H1 (cell line): Measurements from ENCODE around the gene LSM3.

Source experiments
- E2F6 ChIP-seq: IDR thresholded peaks from 2 replicates; pipeline ENCODE4 v1.6.1; 2012; ENCODE audit warnings: inconsistent platforms
- EGR1 ChIP-seq: IDR thresholded peaks from 2 replicates; pipeline ENCODE4 v1.6.1; 2011; ENCODE audit warnings: low read depth, low read length, borderline replicate concordance
- EP300 ChIP-seq, 2 experiments: IDR thresholded peaks; 1 replicate in 1 of 2; 2 replicates in 1 of 2; pipeline ENCODE4 v1.6.1; 2011 to 2012; ENCODE audit warnings: low read depth in 2 of 2, low read length in 2 of 2, mild to moderate bottlenecking in 2 of 2, borderline replicate concordance in 1 of 2, inconsistent platforms in 1 of 2, moderate library complexity in 1 of 2
- JUN ChIP-seq: IDR thresholded peaks from 2 replicates; pipeline ENCODE4 v1.6.1; 2011; ENCODE audit warnings: low read depth, mild to moderate bottlenecking, improper control_type of control experiment, low read length
- KDM1A ChIP-seq: fragments of 200-600, 300-600 bp; sonication (generic); IDR thresholded peaks from 2 replicates; pipeline ENCODE4 v1.7.1; 2016; ENCODE audit warnings: mild to moderate bottlenecking, low read length, borderline replicate concordance
- TF ChIP-seq, protein P1 (sequence below), 3 experiments: IDR thresholded peaks; 1 replicate in 2 of 3; 2 replicates in 1 of 3; pipeline versions ENCODE4 v1.5.1 to v1.6.1; 2011; ENCODE audit warnings: low read length in 3 of 3, mild to moderate bottlenecking in 3 of 3, inconsistent platforms in 2 of 3, low read depth in 1 of 3, moderate library complexity in 1 of 3; ENCODE audit not compliant: insufficient read depth in 1 of 3; ENCODE audit errors: control extremely low read depth in 1 of 3

DNA sequence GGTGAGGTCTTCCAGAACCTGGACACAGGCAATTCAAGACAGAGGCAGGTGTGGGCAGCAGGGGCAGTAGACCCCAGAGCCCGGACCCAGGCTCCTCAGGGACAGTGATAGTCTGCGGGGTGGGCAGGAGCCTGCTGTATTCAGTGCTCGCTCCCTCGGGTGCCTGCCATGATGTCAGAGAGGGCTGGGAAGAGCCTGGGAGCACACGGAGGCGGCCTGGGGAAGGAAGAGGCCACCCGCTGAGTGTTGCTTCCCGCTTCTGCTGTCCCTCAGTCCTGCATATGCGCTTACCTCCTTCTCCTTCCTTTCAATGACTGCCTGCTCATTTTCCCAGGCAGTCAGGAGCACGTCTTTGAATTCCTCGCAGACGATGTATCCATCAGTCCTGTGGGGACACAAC, 31.0 kb upstream of the LSM3 start:
- TF ChIP-seq, protein P1, sequence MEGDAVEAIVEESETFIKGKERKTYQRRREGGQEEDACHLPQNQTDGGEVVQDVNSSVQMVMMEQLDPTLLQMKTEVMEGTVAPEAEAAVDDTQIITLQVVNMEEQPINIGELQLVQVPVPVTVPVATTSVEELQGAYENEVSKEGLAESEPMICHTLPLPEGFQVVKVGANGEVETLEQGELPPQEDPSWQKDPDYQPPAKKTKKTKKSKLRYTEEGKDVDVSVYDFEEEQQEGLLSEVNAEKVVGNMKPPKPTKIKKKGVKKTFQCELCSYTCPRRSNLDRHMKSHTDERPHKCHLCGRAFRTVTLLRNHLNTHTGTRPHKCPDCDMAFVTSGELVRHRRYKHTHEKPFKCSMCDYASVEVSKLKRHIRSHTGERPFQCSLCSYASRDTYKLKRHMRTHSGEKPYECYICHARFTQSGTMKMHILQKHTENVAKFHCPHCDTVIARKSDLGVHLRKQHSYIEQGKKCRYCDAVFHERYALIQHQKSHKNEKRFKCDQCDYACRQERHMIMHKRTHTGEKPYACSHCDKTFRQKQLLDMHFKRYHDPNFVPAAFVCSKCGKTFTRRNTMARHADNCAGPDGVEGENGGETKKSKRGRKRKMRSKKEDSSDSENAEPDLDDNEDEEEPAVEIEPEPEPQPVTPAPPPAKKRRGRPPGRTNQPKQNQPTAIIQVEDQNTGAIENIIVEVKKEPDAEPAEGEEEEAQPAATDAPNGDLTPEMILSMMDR (IDR thresholded peaks at IDR 0.05; ENCODE audit: control extremely low read depth in 1 of 3, insufficient read depth in 1 of 3, low read depth in 1 of 3, low read length in 3 of 3) = no peak
- no peak for TF ChIP-seq E2F6
- TF ChIP-seq EGR1 = no peak
- no peak for TF ChIP-seq EP300 (IDR thresholded peaks at IDR 0.05; ENCODE audit: borderline replicate concordance in 1 of 2, low read depth in 2 of 2, low read length in 2 of 2)
- no peak for TF ChIP-seq JUN
- no peak for TF ChIP-seq KDM1A
